GM23338 (cell line): ENCODE results near the gene KCNJ3.

Experiments used
- CREB1 ChIP-seq: fragments of 250-450 bp; sonication (Bioruptor Pico); IDR thresholded peaks from 2 replicates; pipeline ENCODE4 v1.5.0; 2020; ENCODE audit warnings: low read depth, mild to moderate bottlenecking, moderate library complexity
- CTCF ChIP-seq, 2 experiments: fragments of 200-600 bp in 1 of 2; sonication (generic) in 1 of 2; conservative IDR thresholded peaks; 2 replicates each; pipeline versions ENCODE4 v1.5.1 to v1.6.1; 2016 to 2017; ENCODE audit warnings: antibody characterized with exemption in 2 of 2, low read depth in 2 of 2, mild to moderate bottlenecking in 2 of 2, moderate library complexity in 1 of 2
- EZH2 ChIP-seq: fragments of 200-600 bp; sonication (generic); IDR thresholded peaks from one replicate; pipeline ENCODE4 v1.8.0; 2017; ENCODE audit warnings: antibody characterized with exemption, mild to moderate bottlenecking, low read depth; ENCODE audit not compliant: unreplicated experiment
- EZH2phosphoT487 ChIP-seq: fragments of 200-600 bp; sonication (generic); IDR thresholded peaks from one replicate; pipeline ENCODE4 v1.8.1; 2018; ENCODE audit warnings: antibody characterized with exemption; ENCODE audit not compliant: unreplicated experiment
- JUNB ChIP-seq: IDR thresholded peaks from one replicate; pipeline ENCODE4 v1.6.1; 2016; ENCODE audit warnings: antibody characterized with exemption; ENCODE audit not compliant: unreplicated experiment
- POLR2AphosphoS5 ChIP-seq: IDR thresholded peaks from 2 replicates; pipeline ENCODE4 v1.6.1; 2016; ENCODE audit warnings: antibody characterized with exemption, low read depth
- STAT1 ChIP-seq: IDR thresholded peaks from one replicate; pipeline ENCODE4 v1.6.1; 2016; ENCODE audit warnings: antibody characterized with exemption; ENCODE audit not compliant: unreplicated experiment
- ZNF114 ChIP-seq: fragments of 250-450 bp; sonication (Bioruptor Pico); IDR thresholded peaks from 2 replicates; pipeline ENCODE4 v1.5.0; 2020; ENCODE audit warnings: mild to moderate bottlenecking, moderate library complexity
- ZNF331 ChIP-seq: fragments of 250-450 bp; sonication (Bioruptor Pico); IDR thresholded peaks from 2 replicates; pipeline ENCODE4 v1.5.0; 2020; ENCODE audit warnings: low read depth, mild to moderate bottlenecking, moderate library complexity
- TF ChIP-seq, protein P1 (sequence below): IDR thresholded peaks from one replicate; pipeline ENCODE4 v1.6.1; 2018; ENCODE audit warnings: antibody characterized with exemption; ENCODE audit not compliant: unreplicated experiment
- TF ChIP-seq, protein P2 (sequence below): IDR thresholded peaks from 2 replicates; pipeline ENCODE4 v1.6.1; 2016; ENCODE audit warnings: antibody characterized with exemption

GRCh38 chr2:154709215-154709614, 10.7 kb downstream of the KCNJ3 start:
- no peak for TF ChIP-seq CTCF (conservative IDR thresholded peaks at IDR 0.05; ENCODE audit: low read depth in 2 of 2)
- TF ChIP-seq EZH2phosphoT487 = no peak
- TF ChIP-seq EZH2 = no peak
- no peak for TF ChIP-seq POLR2AphosphoS5
- TF ChIP-seq CREB1 (CRISPR knock-in tag) = no peak
- no peak for TF ChIP-seq JUNB
- TF ChIP-seq, protein P1, sequence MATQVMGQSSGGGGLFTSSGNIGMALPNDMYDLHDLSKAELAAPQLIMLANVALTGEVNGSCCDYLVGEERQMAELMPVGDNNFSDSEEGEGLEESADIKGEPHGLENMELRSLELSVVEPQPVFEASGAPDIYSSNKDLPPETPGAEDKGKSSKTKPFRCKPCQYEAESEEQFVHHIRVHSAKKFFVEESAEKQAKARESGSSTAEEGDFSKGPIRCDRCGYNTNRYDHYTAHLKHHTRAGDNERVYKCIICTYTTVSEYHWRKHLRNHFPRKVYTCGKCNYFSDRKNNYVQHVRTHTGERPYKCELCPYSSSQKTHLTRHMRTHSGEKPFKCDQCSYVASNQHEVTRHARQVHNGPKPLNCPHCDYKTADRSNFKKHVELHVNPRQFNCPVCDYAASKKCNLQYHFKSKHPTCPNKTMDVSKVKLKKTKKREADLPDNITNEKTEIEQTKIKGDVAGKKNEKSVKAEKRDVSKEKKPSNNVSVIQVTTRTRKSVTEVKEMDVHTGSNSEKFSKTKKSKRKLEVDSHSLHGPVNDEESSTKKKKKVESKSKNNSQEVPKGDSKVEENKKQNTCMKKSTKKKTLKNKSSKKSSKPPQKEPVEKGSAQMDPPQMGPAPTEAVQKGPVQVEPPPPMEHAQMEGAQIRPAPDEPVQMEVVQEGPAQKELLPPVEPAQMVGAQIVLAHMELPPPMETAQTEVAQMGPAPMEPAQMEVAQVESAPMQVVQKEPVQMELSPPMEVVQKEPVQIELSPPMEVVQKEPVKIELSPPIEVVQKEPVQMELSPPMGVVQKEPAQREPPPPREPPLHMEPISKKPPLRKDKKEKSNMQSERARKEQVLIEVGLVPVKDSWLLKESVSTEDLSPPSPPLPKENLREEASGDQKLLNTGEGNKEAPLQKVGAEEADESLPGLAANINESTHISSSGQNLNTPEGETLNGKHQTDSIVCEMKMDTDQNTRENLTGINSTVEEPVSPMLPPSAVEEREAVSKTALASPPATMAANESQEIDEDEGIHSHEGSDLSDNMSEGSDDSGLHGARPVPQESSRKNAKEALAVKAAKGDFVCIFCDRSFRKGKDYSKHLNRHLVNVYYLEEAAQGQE = no peak
- TF ChIP-seq ZNF331 (CRISPR knock-in tag) = no peak
- TF ChIP-seq STAT1 = no peak
- TF ChIP-seq, protein P2, sequence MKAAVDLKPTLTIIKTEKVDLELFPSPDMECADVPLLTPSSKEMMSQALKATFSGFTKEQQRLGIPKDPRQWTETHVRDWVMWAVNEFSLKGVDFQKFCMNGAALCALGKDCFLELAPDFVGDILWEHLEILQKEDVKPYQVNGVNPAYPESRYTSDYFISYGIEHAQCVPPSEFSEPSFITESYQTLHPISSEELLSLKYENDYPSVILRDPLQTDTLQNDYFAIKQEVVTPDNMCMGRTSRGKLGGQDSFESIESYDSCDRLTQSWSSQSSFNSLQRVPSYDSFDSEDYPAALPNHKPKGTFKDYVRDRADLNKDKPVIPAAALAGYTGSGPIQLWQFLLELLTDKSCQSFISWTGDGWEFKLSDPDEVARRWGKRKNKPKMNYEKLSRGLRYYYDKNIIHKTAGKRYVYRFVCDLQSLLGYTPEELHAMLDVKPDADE = no peak
- no peak for TF ChIP-seq ZNF114 (CRISPR knock-in tag)
